COLO829 (cell line): ENCODE results near the gene POLD4.

Experiments used
- DNase-seq: peaks from one replicate; pipeline ENCODE4 v3.0.0; 2012; ENCODE audit warnings: low spot score

Gene POLD4

GRCh38 chr11:67387518-67387917 is 34.2 kb upstream of the POLD4 start:
- no peak for DNase-seq

- no peak for DNase-seq
Measured at GRCh38 chr11:67387069-67387468, 33.7 kb upstream of the POLD4 start.

- DNase-seq, result no peak
Measured at GRCh38 chr11:67384851-67385366, 31.6 kb upstream of the POLD4 start.

- DNase-seq, result peak; percentile 68
Measured at GRCh38 chr11:67382276-67383136, 29.2 kb upstream of the POLD4 start.

GRCh38 chr11:67381244-67381972 is 28.1 kb upstream of the POLD4 start:
- DNase-seq, result no peak

- no peak for DNase-seq
Measured at GRCh38 chr11:67379061-67380058, 26.0 kb upstream of the POLD4 start.

GRCh38 chr11:67378544-67378943 is 25.2 kb upstream of the POLD4 start:
- no peak for DNase-seq

- no peak for DNase-seq
Measured at GRCh38 chr11:67376873-67377808, 23.8 kb upstream of the POLD4 start.

GRCh38 chr11:67376063-67376820 is 22.9 kb upstream of the POLD4 start:
- no peak for DNase-seq

- DNase-seq, result no peak
Measured at GRCh38 chr11:67375320-67376055, 22.1 kb upstream of the POLD4 start.

- DNase-seq, result no peak
Measured at GRCh38 chr11:67374571-67375281, 21.4 kb upstream of the POLD4 start.

GRCh38 chr11:67373648-67374570 is 20.6 kb upstream of the POLD4 start:
- DNase-seq, result peak; percentile 66

- no peak for DNase-seq
Measured at GRCh38 chr11:67372993-67373647, 19.8 kb upstream of the POLD4 start, which contains the start of gene CLCF1. Gene CLCF1, minus strand, starts transcription at chr11:67373598. Its CDS starts 59 bp downstream, at chr11:67373539.

GRCh38 chr11:67372321-67372992 is 19.1 kb upstream of the POLD4 start:
- no peak for DNase-seq

- no peak for DNase-seq
Measured at GRCh38 chr11:67371911-67372320, 18.6 kb upstream of the POLD4 start.
